A673 (cell line): ENCODE measurements around the gene NHERF2. TPM values are rescaled to one million over a fixed set of nuclear protein-coding genes. Genes with fewer than 3 reads are reported as not detected.

Experiments
- BruUV-seq: library from RNA; stranded (reverse); fragments of 400-500 nt; replicated peaks from 2 replicates; lab custom pipeline; 2021; lab: Mats Ljungman, UMichigan
- CTCF ChIA-PET: fragments of 300-600 bp; sonication (Branson Sonifier 250); formaldehyde crosslinking; loops from one replicate; lab custom pipeline; 2022; ENCODE audit warnings: antibody characterized with exemption; lab: Charles Lee
- POLR2A ChIA-PET: fragments of 300-600 bp; sonication (Branson Sonifier 250); formaldehyde crosslinking; loops from one replicate; lab custom pipeline; 2022; ENCODE audit warnings: antibody characterized with exemption; ENCODE audit not compliant: low non-redundant PET; lab: Charles Lee
- DNase-seq: peaks from one replicate; pipeline ENCODE4 v3.0.0-alpha.2; 2015; ENCODE audit warnings: low spot score
- H3K27ac ChIP-seq: fragments of 200-600 bp; sonication (generic); 2 replicates; pipeline ENCODE4 v1.5.1; 2016; ENCODE audit warnings: mixed run types, low read depth, mild to moderate bottlenecking, mixed read lengths, antibody characterized with exemption, low read length; ENCODE audit not compliant: poor library complexity, severe bottlenecking
- H3K27me3 ChIP-seq: fragments of 200-600 bp; sonication (generic); replicated peaks from 2 replicates; pipeline ENCODE4 v1.6.1; 2017; ENCODE audit warnings: mixed run types, low read depth, mild to moderate bottlenecking, mixed read lengths, antibody characterized with exemption, low read length; ENCODE audit not compliant: insufficient read depth, poor library complexity
- H3K36me3 ChIP-seq: fragments of 200-600 bp; sonication (generic); 2 replicates; pipeline ENCODE4 v1.6.1; 2016; ENCODE audit warnings: mixed run types, mild to moderate bottlenecking, mixed read lengths, antibody characterized with exemption, low read length; ENCODE audit not compliant: insufficient read depth, poor library complexity, severe bottlenecking
- H3K4me1 ChIP-seq: fragments of 200-600 bp; sonication (generic); 2 replicates; pipeline ENCODE4 v1.6.1; 2017; ENCODE audit warnings: mixed run types, mild to moderate bottlenecking, mixed read lengths, antibody characterized with exemption, low read length; ENCODE audit not compliant: insufficient read depth, poor library complexity, severe bottlenecking
- H3K4me3 ChIP-seq: fragments of 200-600 bp; sonication (generic); 2 replicates; pipeline ENCODE4 v1.5.1; 2016; ENCODE audit warnings: low read depth, mixed run types, mild to moderate bottlenecking, mixed read lengths, low read length; ENCODE audit not compliant: poor library complexity, severe bottlenecking
- H3K9me3 ChIP-seq: fragments of 200-600 bp; sonication (generic); 2 replicates; pipeline ENCODE4 v1.6.1; 2016; ENCODE audit warnings: mixed run types, low read depth, mild to moderate bottlenecking, mixed read lengths, antibody characterized with exemption, low read length; ENCODE audit not compliant: poor library complexity, severe bottlenecking
- EZH2 ChIP-seq: fragments of 200-600 bp; sonication (generic); IDR thresholded peaks from 2 replicates; pipeline ENCODE4 v1.6.1; 2017; ENCODE audit warnings: borderline replicate concordance, low read depth, mild to moderate bottlenecking, mixed read lengths, antibody characterized with exemption, low read length; ENCODE audit not compliant: poor library complexity, severe bottlenecking
- intact Hi-C: fragments of 100-400 bp; cut with micrococcal nuclease; formaldehyde crosslinking; loops from one replicate; pipeline ENCODE4 v1.10.0; 2022; ENCODE audit not compliant: unreplicated experiment
- total RNA-seq: library from RNA; stranded (reverse); gene quantifications from 2 replicates; pipeline ENCODE4 v1.2.3, GENCODE V29; 2021
- TF ChIP-seq, protein P1 (sequence below): fragments of 300-800, 200-600 bp; sonication (generic); conservative IDR thresholded peaks from 2 replicates; pipeline ENCODE4 v1.5.1; 2017; ENCODE audit warnings: low read depth, mild to moderate bottlenecking, antibody characterized with exemption, low read length, moderate library complexity, mixed read lengths

NHERF2 gene
- total RNA-seq, 1 experiment from 2014 or later, result 19.5 TPM

DNA sequence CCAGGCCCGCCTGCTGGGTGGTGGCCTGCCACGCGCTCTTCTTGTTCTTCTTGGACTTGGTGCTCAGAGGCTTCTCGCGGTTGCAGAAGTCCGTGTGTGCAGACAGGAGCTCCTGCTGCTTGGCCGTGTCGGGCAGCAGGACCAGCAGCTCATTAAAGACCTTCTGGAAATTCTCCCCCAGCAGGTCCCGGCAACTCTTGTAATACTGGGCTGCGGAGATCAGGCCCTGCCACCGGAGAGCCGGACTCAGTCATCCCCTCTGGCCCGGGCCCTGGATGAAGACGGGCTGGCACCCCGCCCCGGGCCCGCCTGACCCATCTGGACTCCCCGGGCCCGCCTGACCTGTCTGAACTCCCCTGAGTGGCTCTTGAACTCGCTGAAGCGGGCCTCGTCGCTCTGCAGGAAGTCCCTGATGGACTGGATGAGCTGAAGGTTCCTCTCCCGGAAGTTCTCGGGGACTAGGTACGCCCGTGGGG is 28.3 kb upstream of the NHERF2 start:
- H3K27me3 ChIP-seq, result no peaks in the 10 kb centered on the region
- POLR2A ChIA-PET, result no interaction called here
- H3K27ac ChIP-seq, result no peak overlapping the region
- H3K9me3 ChIP-seq, result no peaks in the 10 kb centered on the region
- intact Hi-C loops, result no loop called here
- TF ChIP-seq EZH2, result no peak
- TF ChIP-seq, protein P1, sequence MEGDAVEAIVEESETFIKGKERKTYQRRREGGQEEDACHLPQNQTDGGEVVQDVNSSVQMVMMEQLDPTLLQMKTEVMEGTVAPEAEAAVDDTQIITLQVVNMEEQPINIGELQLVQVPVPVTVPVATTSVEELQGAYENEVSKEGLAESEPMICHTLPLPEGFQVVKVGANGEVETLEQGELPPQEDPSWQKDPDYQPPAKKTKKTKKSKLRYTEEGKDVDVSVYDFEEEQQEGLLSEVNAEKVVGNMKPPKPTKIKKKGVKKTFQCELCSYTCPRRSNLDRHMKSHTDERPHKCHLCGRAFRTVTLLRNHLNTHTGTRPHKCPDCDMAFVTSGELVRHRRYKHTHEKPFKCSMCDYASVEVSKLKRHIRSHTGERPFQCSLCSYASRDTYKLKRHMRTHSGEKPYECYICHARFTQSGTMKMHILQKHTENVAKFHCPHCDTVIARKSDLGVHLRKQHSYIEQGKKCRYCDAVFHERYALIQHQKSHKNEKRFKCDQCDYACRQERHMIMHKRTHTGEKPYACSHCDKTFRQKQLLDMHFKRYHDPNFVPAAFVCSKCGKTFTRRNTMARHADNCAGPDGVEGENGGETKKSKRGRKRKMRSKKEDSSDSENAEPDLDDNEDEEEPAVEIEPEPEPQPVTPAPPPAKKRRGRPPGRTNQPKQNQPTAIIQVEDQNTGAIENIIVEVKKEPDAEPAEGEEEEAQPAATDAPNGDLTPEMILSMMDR, result no peak
- H3K4me1 ChIP-seq, result no peaks in the 10 kb centered on the region
- DNase-seq, result no peak
- no TSS peak for BruUV-seq
- no peak overlapping the region for H3K4me3 ChIP-seq
- H3K36me3 ChIP-seq, result peaks cover 63% of the 10 kb centered on the region
- CTCF ChIA-PET, result interaction anchor here (0.6 kb wide), 1 partner anchor 500 kb away, joined by 3 read pairs; no protein-coding TSS in a partner anchor

DNA sequence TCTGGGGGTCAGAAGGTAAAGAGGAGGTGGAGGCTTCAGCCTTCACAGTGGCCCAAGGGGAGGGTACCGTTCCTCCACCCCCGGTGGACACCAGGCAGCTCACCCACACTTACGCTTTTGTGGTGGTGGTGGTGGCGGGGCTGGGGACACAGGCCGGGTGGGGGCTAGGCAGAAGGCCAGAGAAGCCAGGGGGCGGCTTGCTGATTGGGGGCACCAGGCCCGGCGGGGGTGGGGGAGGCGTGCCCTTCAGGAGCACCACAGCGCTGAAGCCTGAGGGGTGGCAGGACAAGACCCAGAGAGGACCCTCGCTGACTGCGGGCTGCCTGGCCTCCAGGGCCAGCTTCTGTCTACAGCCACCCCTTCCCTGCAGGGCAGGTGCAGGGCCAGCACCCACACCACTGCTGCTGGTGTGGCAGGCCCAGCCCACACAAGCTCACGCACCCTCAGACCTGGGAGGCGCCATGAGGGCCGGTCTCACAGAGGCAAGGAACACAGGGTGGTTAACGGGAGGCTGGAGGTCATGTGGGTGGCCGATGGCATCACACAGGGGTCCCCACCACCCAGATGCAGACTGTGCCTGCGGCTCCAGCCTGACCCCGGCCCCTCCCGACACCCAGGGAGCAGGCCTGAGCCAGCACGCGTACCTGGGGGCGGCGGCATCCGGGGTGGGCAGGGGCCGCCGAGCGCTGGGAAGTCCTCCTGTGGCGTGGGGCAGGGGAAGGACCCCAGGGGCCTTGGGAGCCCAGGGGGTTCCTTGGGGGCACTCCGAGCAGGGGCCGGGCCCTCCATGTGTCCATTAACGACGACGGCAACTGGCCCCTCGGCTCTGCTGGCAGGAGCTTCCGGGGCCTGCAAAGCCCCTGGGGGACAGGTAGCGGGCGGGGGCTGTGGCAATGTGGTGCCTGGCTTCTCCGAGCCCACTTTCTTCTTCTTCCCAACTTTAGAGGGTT is 27.6 kb upstream of the NHERF2 start:
- peaks cover 63% of the 10 kb centered on the region for H3K36me3 ChIP-seq

DNA sequence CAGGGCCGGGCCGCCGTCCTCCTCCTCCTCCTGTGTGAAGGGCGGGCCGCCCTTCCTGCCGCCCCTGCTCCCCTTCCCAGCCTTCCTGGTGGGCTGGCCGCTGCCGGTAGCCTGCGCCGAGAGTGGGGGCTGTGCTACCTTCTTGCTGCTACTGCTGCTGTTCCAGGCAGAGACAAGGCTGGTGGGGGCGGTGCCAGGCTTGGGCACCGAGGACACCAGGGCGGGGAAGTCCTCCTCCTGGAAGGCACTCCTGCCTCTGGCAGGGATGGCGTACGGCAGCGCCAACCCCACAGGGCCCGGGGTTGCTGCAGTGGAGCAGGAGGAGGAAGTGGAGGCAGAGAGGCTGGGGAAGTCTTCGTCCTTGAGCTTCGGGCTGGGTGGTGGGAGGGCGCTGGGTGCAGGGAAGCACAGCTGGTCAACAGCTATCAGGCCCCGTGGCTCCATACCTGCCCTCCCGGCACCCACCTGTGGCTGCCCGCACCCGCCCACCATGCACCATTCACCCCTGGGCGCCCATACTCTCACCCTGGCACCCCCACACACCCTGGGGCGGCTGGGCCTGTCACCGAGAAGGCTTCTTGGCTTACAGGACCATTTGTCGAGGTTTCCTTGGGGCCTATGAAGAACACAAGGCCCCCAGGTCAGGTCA is 26.7 kb upstream of the NHERF2 start:
- no peaks in the 10 kb centered on the region for H3K9me3 ChIP-seq
- no peaks in the 10 kb centered on the region for H3K27me3 ChIP-seq
- intact Hi-C loops, result loop anchor here (10.0 kb wide), 1 partner anchor 215 kb away; the partner anchor contains the start of genes BRICD5 and PGP
- POLR2A ChIA-PET, result no interaction called here
- H3K27ac ChIP-seq, result no peak overlapping the region
- peaks cover 8% of the 10 kb centered on the region for H3K4me1 ChIP-seq
- no peak for DNase-seq
- CTCF ChIA-PET, result no interaction called here
- BruUV-seq, result no TSS peak
- no peak overlapping the region for H3K4me3 ChIP-seq
- H3K36me3 ChIP-seq, result peaks cover 63% of the 10 kb centered on the region
- TF ChIP-seq, protein P1, result no peak
- TF ChIP-seq EZH2, result no peak

More for the DNA sequence above, 27.6 kb upstream of the NHERF2 start:
- H3K27me3 ChIP-seq, result no peaks in the 10 kb centered on the region
- ChIA-PET POLR2A (no interaction called here), CTCF (interaction anchor here (0.6 kb wide), 1 partner anchor 500 kb away, joined by 3 read pairs; no protein-coding TSS in a partner anchor)
- no peak overlapping the region for H3K4me3 ChIP-seq
- TF ChIP-seq, protein P1, result no peak
- no peak for TF ChIP-seq EZH2
- no peak for DNase-seq
- no TSS peak for BruUV-seq
- no peak overlapping the region for H3K27ac ChIP-seq
- intact Hi-C loops, result no loop called here
- no peaks in the 10 kb centered on the region for H3K9me3 ChIP-seq
- peaks cover 3% of the 10 kb centered on the region for H3K4me1 ChIP-seq
